Loucy (cell line): Measurements from ENCODE around the gene ZFPL1.

Source experiments
- CTCF ChIP-seq: fragments of 200-600 bp; sonication (generic); conservative IDR thresholded peaks from 2 replicates; pipeline ENCODE4 v1.5.1; 2014; ENCODE audit warnings: mild to moderate bottlenecking, antibody characterized with exemption, low read length
- EZH2phosphoT487 ChIP-seq: fragments of 200-600 bp; IDR thresholded peaks from 2 replicates; pipeline ENCODE4 v1.6.1; 2018; ENCODE audit warnings: antibody characterized with exemption, mild to moderate bottlenecking, moderate library complexity, borderline replicate concordance

- TF ChIP-seq CTCF = no peak
- no peak for TF ChIP-seq EZH2phosphoT487
Measured at GRCh38 chr11:65131417-65131776, 47.4 kb downstream of the ZFPL1 start.
